Small intestine (tissue), 7 donors: Measurements from ENCODE around the gene GRIN3A. TPM values are rescaled to one million over a fixed set of nuclear protein-coding genes. Genes with fewer than 3 reads are reported as not detected.
"Not testable (repeated sequence)": the region's sequence is repeated elsewhere in the genome, so short reads cannot be mapped to it uniquely, and the experiment has no call there.

Experiments
- DNase-seq, 2 donors: peaks; one replicate each; pipeline versions ENCODE4 v3.0.0 to v3.0.0-alpha.2; 2013
- FAIRE-seq: peaks from 2 replicates; lab custom pipeline; 2012; peaks lifted over from hg19 to GRCh38; lab: Jason Lieb, UNC
- H3K27ac ChIP-seq, 3 donors: one replicate each; pipeline ENCODE4 v1.5.1; 2013; ENCODE audit warnings: low read length in 2 of 3, mild to moderate bottlenecking in 2 of 3, control low read depth in 1 of 3, inconsistent platforms in 1 of 3, low read depth in 1 of 3, moderate library complexity in 1 of 3
- H3K27me3 ChIP-seq, 3 donors: one replicate each; pipeline ENCODE4 v1.6.1; 2013; ENCODE audit warnings: low read length in 3 of 3, inconsistent platforms in 1 of 3; ENCODE audit not compliant: control insufficient read depth in 3 of 3, insufficient read depth in 3 of 3
- H3K36me3 ChIP-seq, 3 donors: one replicate each; pipeline ENCODE4 v1.6.1; 2013; ENCODE audit warnings: low read length in 3 of 3, inconsistent platforms in 1 of 3, low read depth in 1 of 3, mild to moderate bottlenecking in 1 of 3, moderate library complexity in 1 of 3; ENCODE audit not compliant: control insufficient read depth in 3 of 3, insufficient read depth in 2 of 3
- H3K4me1 ChIP-seq, 3 donors: one replicate each; pipeline ENCODE4 v1.6.1; 2013; ENCODE audit warnings: low read length in 2 of 3, inconsistent platforms in 1 of 3, low read depth in 1 of 3, mild to moderate bottlenecking in 1 of 3, moderate library complexity in 1 of 3; ENCODE audit not compliant: control insufficient read depth in 3 of 3, insufficient read depth in 2 of 3
- H3K4me3 ChIP-seq, 3 donors: one replicate each; pipeline ENCODE4 v1.5.1; 2013; ENCODE audit warnings: low read length in 3 of 3, control low read depth in 1 of 3, inconsistent platforms in 1 of 3, low read depth in 1 of 3, mild to moderate bottlenecking in 1 of 3, moderate library complexity in 1 of 3
- H3K9me3 ChIP-seq, 2 donors: one replicate each; pipeline ENCODE4 v1.6.1; 2013; ENCODE audit warnings: low read depth in 1 of 2, low read length in 1 of 2; ENCODE audit not compliant: control insufficient read depth in 2 of 2, insufficient read depth in 1 of 2
- WGBS, 3 donors: extraction: QIAGEN DNeasy Blood & Tissue Kit; methylation state at CpG; one replicate each; pipeline ENCODE4 v1.1.7; 2013; 5-methylcytosine and 5-hydroxymethylcytosine counted together
- polyA plus RNA-seq, 4 donors: library from polyadenylated mRNA; stranded (reverse) in 3 of 4; unstranded in 1 of 4; fragments of 200-250 nt in 3 of 4; fragments of 120-200 nt in 1 of 4; gene quantifications; one replicate each; pipeline versions ENCODE4 v1.2.1 to v1.2.3, GENCODE V29; 2013
- donor health status: healthy with polysubstance abuse.
- donor health status: control.
- donor health status: control.
- donor health status: Bipolar disorder and iron deficiency.
- donor health status: healthy.

GRIN3A gene
- polyA plus RNA-seq, 4 donors = 0.15 to 0.36 TPM; not detected in 2

- Histone ChIP-seq H3K9me3 (no peaks in the 10 kb centered on the region), H3K27ac (no peak overlapping the region), H3K36me3 (no peaks in the 10 kb centered on the region), H3K4me3 (peak overlapping the region in 2 of 3 donors; percentile 22 to 32), H3K27me3 (peaks cover 14 to 49% (median 16%) of the 10 kb centered on the region in 3 donors), H3K4me1 (peaks cover 0 to 6% (median 2%) of the 10 kb centered on the region in 3 donors)
- DNase-seq (peak in 1 of 2 donors; percentile 27), FAIRE-seq (no peak)
- WGBS, 3 donors = 3 to 8% (median 7%) methylated on average over 50 to 78 of the region's 78 CpGs
Measured at GRCh38 chr9:101737705-101738565, 512 bp downstream of the GRIN3A start.

- no peaks in the 10 kb centered on the region for H3K9me3 ChIP-seq
- WGBS, 3 donors = 22 to 24% (median 24%) methylated on average over 21 to 32 of the region's 32 CpGs
Measured at GRCh38 chr9:101737165-101737704, 1.2 kb downstream of the GRIN3A start.

GRCh38 chr9:101736717-101737116 lies 1.7 kb downstream of the GRIN3A start:
- WGBS, 3 donors = 11 to 17% (median 12%) methylated on average over 14 of the region's 14 CpGs
- Histone ChIP-seq H3K4me1 (peaks cover 0 to 6% (median 2%) of the 10 kb centered on the region in 3 donors), H3K27ac (no peak overlapping the region), H3K36me3 (no peaks in the 10 kb centered on the region), H3K4me3 (no peak overlapping the region), H3K27me3 (peaks cover 14 to 49% (median 16%) of the 10 kb centered on the region in 3 donors), H3K9me3 (no peaks in the 10 kb centered on the region)
- DNase-seq (peak in 1 of 2 donors; percentile 51), FAIRE-seq (no peak)

More at GRCh38 chr9:101737165-101737704, 1.2 kb downstream of the GRIN3A start:
- Histone ChIP-seq H3K4me1 (peaks cover 0 to 6% (median 2%) of the 10 kb centered on the region in 3 donors), H3K4me3 (no peak overlapping the region), H3K27ac (no peak overlapping the region), H3K36me3 (no peaks in the 10 kb centered on the region), H3K27me3 (peaks cover 14 to 49% (median 16%) of the 10 kb centered on the region in 3 donors)
- FAIRE-seq (no peak), DNase-seq (no peak)

- H3K27ac ChIP-seq = no peak overlapping the region
- no peaks in the 10 kb centered on the region for H3K9me3 ChIP-seq
- DNase-seq (no peak), FAIRE-seq (no peak)
- H3K4me1 ChIP-seq = no peaks in the 10 kb centered on the region
- H3K4me3 ChIP-seq = no peak overlapping the region
- no peaks in the 10 kb centered on the region for H3K36me3 ChIP-seq
- H3K27me3 ChIP-seq = peaks cover 0 to 11% (median 2%) of the 10 kb centered on the region in 3 donors
- 24 to 92% (median 52%) methylated on average over 1 of the region's 1 CpG for WGBS, 3 donors
Measured at GRCh38 chr9:101731429-101731828, 7.0 kb downstream of the GRIN3A start.

- Histone ChIP-seq H3K4me3 (no peak overlapping the region), H3K27ac (no peak overlapping the region), H3K36me3 (no peaks in the 10 kb centered on the region), H3K4me1 (no peaks in the 10 kb centered on the region), H3K9me3 (no peaks in the 10 kb centered on the region), H3K27me3 (no peaks in the 10 kb centered on the region)
- no peak for FAIRE-seq
- peak; percentile 30 to 31 for DNase-seq
- 30 to 38% (median 35%) methylated on average over 4 of the region's 4 CpGs for WGBS, 3 donors
Measured at GRCh38 chr9:101727612-101728524, 10.6 kb downstream of the GRIN3A start.

GRCh38 chr9:101724271-101724670 lies 14.2 kb downstream of the GRIN3A start:
- H3K27me3 ChIP-seq, H3K4me3 ChIP-seq, H3K9me3 ChIP-seq, H3K4me1 ChIP-seq, H3K27ac ChIP-seq, DNase-seq, H3K36me3 ChIP-seq, FAIRE-seq: not testable (repeated sequence)
- WGBS, 3 donors = 95 to 98% (median 97%) methylated on average over 22 to 30 of the region's 30 CpGs

GRCh38 chr9:101718192-101718591 lies 20.3 kb downstream of the GRIN3A start:
- H3K4me1 ChIP-seq = no peaks in the 10 kb centered on the region
- FAIRE-seq = no peak
- no peak overlapping the region for H3K27ac ChIP-seq
- DNase-seq = no peak
- WGBS, 3 donors = 58 to 76% (median 70%) methylated on average over 2 of the region's 2 CpGs
- peaks cover 0 to 3% (median 0%) of the 10 kb centered on the region in 3 donors for H3K27me3 ChIP-seq
- H3K36me3 ChIP-seq = no peaks in the 10 kb centered on the region
- H3K4me3 ChIP-seq = no peak overlapping the region
- no peaks in the 10 kb centered on the region for H3K9me3 ChIP-seq

- WGBS, 3 donors = 48 to 75% (median 67%) methylated on average over 2 of the region's 2 CpGs
- Histone ChIP-seq H3K4me1 (no peaks in the 10 kb centered on the region), H3K4me3 (no peak overlapping the region), H3K27me3 (peaks cover 0 to 3% (median 0%) of the 10 kb centered on the region in 3 donors), H3K36me3 (no peaks in the 10 kb centered on the region), H3K27ac (no peak overlapping the region), H3K9me3 (no peaks in the 10 kb centered on the region)
- no peak for FAIRE-seq
- DNase-seq = peak in 1 of 2 donors; percentile 16
Measured at GRCh38 chr9:101716629-101717028, 21.8 kb downstream of the GRIN3A start.
